Natural killer cell (primary cell): Measurements from ENCODE around the gene ABCA3. TPM values are rescaled to one million over a fixed set of nuclear protein-coding genes. Genes with fewer than 3 reads are reported as not detected.

Source experiments
- ATAC-seq, 3 donors: fragments of 150-1000 bp in 2 of 3; fragments of 200-7000 bp in 1 of 3; cut with Tn5 transposase; 1 replicate in 1 of 3; 2 replicates in 2 of 3; pipeline ENCODE4 v1.10.0; 2021; ENCODE audit warnings: mild to moderate bottlenecking in 2 of 3, moderate library complexity in 2 of 3
- DNase-seq, 2 donors: peaks; one replicate each; pipeline versions ENCODE4 v3.0.0 to v3.0.0-alpha.2; 2013 to 2021; ENCODE audit warnings: mixed read lengths in 1 of 2
- H3K27ac ChIP-seq: one replicate; pipeline ENCODE4 v1.5.1; 2013; ENCODE audit warnings: mild to moderate bottlenecking, low read length
- H3K27me3 ChIP-seq: one replicate; pipeline ENCODE4 v1.6.1; 2013; ENCODE audit warnings: low read length; ENCODE audit not compliant: control insufficient read depth, insufficient read depth
- H3K36me3 ChIP-seq: one replicate; pipeline ENCODE4 v1.6.1; 2013; ENCODE audit warnings: low read length; ENCODE audit not compliant: control insufficient read depth, insufficient read depth
- H3K4me1 ChIP-seq: one replicate; pipeline ENCODE4 v1.6.1; 2013; ENCODE audit warnings: low read length; ENCODE audit not compliant: control insufficient read depth, insufficient read depth
- H3K4me3 ChIP-seq: one replicate; pipeline ENCODE4 v1.5.1; 2013; ENCODE audit warnings: low read length
- H3K9me3 ChIP-seq: one replicate; pipeline ENCODE4 v1.6.1; 2013; ENCODE audit warnings: low read length; ENCODE audit not compliant: control insufficient read depth, insufficient read depth
- H3K27ac Mint-ChIP-seq, 2 donors: one replicate each; pipeline ENCODE4 v1.8.0; 2022; ENCODE audit warnings: mild to moderate bottlenecking in 2 of 2, mixed read lengths in 2 of 2, moderate library complexity in 1 of 2
- H3K27me3 Mint-ChIP-seq, 2 donors: one replicate each; pipeline ENCODE4 v1.8.0; 2022; ENCODE audit warnings: low read depth in 2 of 2, mixed read lengths in 2 of 2
- H3K36me3 Mint-ChIP-seq: one replicate; pipeline ENCODE4 v1.8.0; 2022; ENCODE audit warnings: mixed read lengths
- H3K4me1 Mint-ChIP-seq, 2 donors: one replicate each; pipeline ENCODE4 v1.8.0; 2022; ENCODE audit warnings: mixed read lengths in 2 of 2
- H3K4me3 Mint-ChIP-seq: one replicate; pipeline ENCODE4 v1.8.0; 2022; ENCODE audit warnings: mild to moderate bottlenecking, moderate library complexity, mixed read lengths
- H3K9me3 Mint-ChIP-seq, 2 donors: one replicate each; pipeline ENCODE4 v1.8.0; 2022; ENCODE audit warnings: mixed read lengths in 2 of 2
- CTCF ChIP-seq: fragments of 200-600 bp; IDR thresholded peaks from one replicate; pipeline ENCODE4 v1.8.0; 2022; ENCODE audit warnings: antibody characterized with exemption
- WGBS: methylation state at CpG from one replicate; pipeline ENCODE4 v1.1.7; 2013; ENCODE audit warnings: missing lambda C conversion rate; ENCODE audit not compliant: insufficient coverage; 5-methylcytosine and 5-hydroxymethylcytosine counted together
- intact Hi-C: fragments of 100-400 bp; cut with micrococcal nuclease; formaldehyde crosslinking; loops from one replicate; pipeline ENCODE4 v1.14.2; 2022
- total RNA-seq, 4 donors: library from RNA; stranded (reverse); fragments of 120-200 nt in 1 of 4; gene quantifications; one replicate each; pipeline versions ENCODE4 v1.2.3 to v1.2.4, GENCODE V29; 2013 to 2022

Gene ABCA3
- total RNA-seq, 3 donors from 2014 or later (not counting 1 experiment from before 2014, with no cell fraction given), result 12.2 to 17.5 (median 16.6) TPM

GRCh38 chr16:2278956-2279800 is 61.4 kb downstream of the ABCA3 start:
- TF ChIP-seq CTCF, result no peak
- no peak overlapping the region for H3K27ac Mint-ChIP-seq
- ATAC-seq (no peak), DNase-seq (no peak)
- H3K27ac ChIP-seq, result no peak overlapping the region
- no peaks in the 10 kb centered on the region for H3K27me3 Mint-ChIP-seq
- H3K36me3 ChIP-seq, result peaks cover under 1% of the 10 kb centered on the region
- 90% methylated on average over 26 of the region's 26 CpGs for WGBS
- H3K27me3 ChIP-seq, result no peaks in the 10 kb centered on the region
- no peaks in the 10 kb centered on the region for H3K9me3 ChIP-seq
- intact Hi-C loops, result no loop called here
- H3K9me3 Mint-ChIP-seq, result no peaks in the 10 kb centered on the region
- H3K4me1 ChIP-seq, result no peaks in the 10 kb centered on the region
- H3K36me3 Mint-ChIP-seq, result no peaks in the 10 kb centered on the region
- no peak overlapping the region for H3K4me3 Mint-ChIP-seq
- no peak overlapping the region for H3K4me3 ChIP-seq
- H3K4me1 Mint-ChIP-seq, result no peaks in the 10 kb centered on the region

GRCh38 chr16:2278272-2278608 is 62.3 kb downstream of the ABCA3 start:
- DNase-seq, result no peak
- ATAC-seq, result no peak
- Mint-ChIP-seq H3K4me1 (no peaks in the 10 kb centered on the region), H3K27me3 (no peaks in the 10 kb centered on the region), H3K4me3 (no peak overlapping the region), H3K9me3 (no peaks in the 10 kb centered on the region), H3K36me3 (no peaks in the 10 kb centered on the region), H3K27ac (no peak overlapping the region)
- Histone ChIP-seq H3K36me3 (no peaks in the 10 kb centered on the region), H3K4me1 (no peaks in the 10 kb centered on the region), H3K27ac (no peak overlapping the region), H3K9me3 (no peaks in the 10 kb centered on the region), H3K4me3 (no peak overlapping the region), H3K27me3 (no peaks in the 10 kb centered on the region)
- 94% methylated on average over 14 of the region's 14 CpGs for WGBS
- intact Hi-C loops, result no loop called here
- TF ChIP-seq CTCF, result no peak

GRCh38 chr16:2277466-2278271 is 62.9 kb downstream of the ABCA3 start:
- Histone ChIP-seq H3K4me3 (no peak overlapping the region), H3K9me3 (no peaks in the 10 kb centered on the region), H3K27me3 (no peaks in the 10 kb centered on the region), H3K4me1 (no peaks in the 10 kb centered on the region), H3K27ac (no peak overlapping the region), H3K36me3 (no peaks in the 10 kb centered on the region)
- DNase-seq (no peak), ATAC-seq (no peak)
- no peaks in the 10 kb centered on the region for H3K27me3 Mint-ChIP-seq
- 94% methylated on average over 25 of the region's 25 CpGs for WGBS
- no peaks in the 10 kb centered on the region for H3K36me3 Mint-ChIP-seq
- intact Hi-C loops, result no loop called here
- TF ChIP-seq CTCF, result no peak
- no peak overlapping the region for H3K27ac Mint-ChIP-seq
- no peaks in the 10 kb centered on the region for H3K9me3 Mint-ChIP-seq
- no peak overlapping the region for H3K4me3 Mint-ChIP-seq
- H3K4me1 Mint-ChIP-seq, result no peaks in the 10 kb centered on the region
